Measurements from ENCODE around the gene ARL4D. TPM values are rescaled to one million over a fixed set of nuclear protein-coding genes. Genes with fewer than 3 reads are reported as not detected.

The ARL4D gene
- total RNA-seq, 2 experiments from 2014 or later: 2.2 to 3.4 TPM

DNA sequence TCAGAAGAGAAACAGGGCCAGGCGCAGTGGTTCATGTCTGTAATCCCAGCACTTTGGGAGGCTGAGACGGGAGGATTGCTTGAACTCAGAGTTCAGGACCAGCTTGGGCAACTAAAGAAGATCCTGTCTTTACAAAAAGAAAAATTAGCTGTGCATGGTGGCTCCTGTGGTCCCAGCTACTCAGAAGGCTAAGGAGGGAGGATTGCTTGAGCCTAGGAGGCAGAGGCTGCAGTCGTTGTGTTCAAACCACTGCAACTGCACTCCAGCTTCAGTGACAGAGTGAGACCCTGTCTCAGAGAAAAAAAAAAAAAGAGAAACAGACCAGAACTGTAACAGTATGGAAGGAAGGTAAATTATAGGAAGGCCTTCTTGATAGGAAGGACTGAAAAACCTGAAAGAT lies 10.3 kb downstream of the ARL4D start:
- no peaks in the 10 kb centered on the region for H3K36me3 Mint-ChIP-seq (ENCODE audit: low read depth)
- DNase-seq (no peak), ATAC-seq (no peak)
- no peaks in the 10 kb centered on the region for H3K4me1 Mint-ChIP-seq (ENCODE audit: low read depth)
- TF ChIP-seq, protein P1, sequence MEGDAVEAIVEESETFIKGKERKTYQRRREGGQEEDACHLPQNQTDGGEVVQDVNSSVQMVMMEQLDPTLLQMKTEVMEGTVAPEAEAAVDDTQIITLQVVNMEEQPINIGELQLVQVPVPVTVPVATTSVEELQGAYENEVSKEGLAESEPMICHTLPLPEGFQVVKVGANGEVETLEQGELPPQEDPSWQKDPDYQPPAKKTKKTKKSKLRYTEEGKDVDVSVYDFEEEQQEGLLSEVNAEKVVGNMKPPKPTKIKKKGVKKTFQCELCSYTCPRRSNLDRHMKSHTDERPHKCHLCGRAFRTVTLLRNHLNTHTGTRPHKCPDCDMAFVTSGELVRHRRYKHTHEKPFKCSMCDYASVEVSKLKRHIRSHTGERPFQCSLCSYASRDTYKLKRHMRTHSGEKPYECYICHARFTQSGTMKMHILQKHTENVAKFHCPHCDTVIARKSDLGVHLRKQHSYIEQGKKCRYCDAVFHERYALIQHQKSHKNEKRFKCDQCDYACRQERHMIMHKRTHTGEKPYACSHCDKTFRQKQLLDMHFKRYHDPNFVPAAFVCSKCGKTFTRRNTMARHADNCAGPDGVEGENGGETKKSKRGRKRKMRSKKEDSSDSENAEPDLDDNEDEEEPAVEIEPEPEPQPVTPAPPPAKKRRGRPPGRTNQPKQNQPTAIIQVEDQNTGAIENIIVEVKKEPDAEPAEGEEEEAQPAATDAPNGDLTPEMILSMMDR (IDR thresholded peaks at IDR 0.05): no peak
- POLR2A ChIA-PET: no interaction called here
- CTCF ChIA-PET: interaction anchor here (1.2 kb wide), 1 partner anchor 15 kb away, joined by 4 read pairs; no protein-coding TSS in a partner anchor
- H3K4me3 Mint-ChIP-seq: no peak overlapping the region
- H3K27me3 Mint-ChIP-seq: peaks cover 2% of the 10 kb centered on the region
- no peaks in the 10 kb centered on the region for H3K9me3 Mint-ChIP-seq
- H3K27ac Mint-ChIP-seq: no peak overlapping the region
- intact Hi-C loops (cut with micrococcal nuclease): no loop called here

DNA sequence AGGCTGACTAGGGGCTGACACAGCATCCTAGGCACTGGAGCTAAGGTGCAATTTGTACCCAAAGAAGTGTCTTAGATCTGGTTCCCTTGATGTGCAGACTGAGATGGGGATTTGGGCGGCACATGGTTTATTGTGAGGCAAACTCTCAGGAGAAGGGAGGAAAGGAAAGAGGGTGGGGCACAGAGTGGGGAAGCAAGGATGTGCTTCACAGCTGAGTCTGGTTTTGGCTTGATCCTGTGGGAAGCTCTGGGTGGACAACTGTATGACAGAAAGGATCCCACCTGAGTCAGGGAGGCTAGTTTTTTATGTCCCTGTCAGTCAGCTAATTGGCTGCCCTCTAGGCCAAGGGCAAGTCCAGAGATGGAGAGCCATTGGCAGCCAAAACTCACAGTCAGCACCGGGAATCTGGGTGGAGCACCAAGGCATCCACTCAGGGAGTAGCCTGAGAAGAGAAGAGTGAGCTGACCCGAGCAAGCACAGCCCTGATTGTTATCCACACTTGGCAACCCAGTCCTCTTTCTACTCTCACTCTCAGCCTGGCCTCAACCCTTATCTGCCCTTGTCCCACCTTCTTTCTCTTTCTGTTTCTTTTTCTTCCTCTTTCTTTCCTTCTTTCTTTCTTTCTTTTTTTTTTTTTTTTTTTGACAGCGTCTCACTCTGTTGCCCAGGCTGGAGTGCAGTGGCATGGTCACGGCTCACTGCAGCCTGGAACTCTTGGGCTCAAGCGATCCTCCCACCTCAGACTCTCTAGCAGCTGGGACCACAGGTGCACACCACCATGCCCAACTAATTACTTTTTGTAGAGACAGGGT lies 12.0 kb downstream of the ARL4D start:
- Mint-ChIP-seq H3K27me3 (peaks cover 2% of the 10 kb centered on the region), H3K36me3 (ENCODE audit: low read depth) (no peaks in the 10 kb centered on the region), H3K27ac (no peak overlapping the region), H3K4me1 (ENCODE audit: low read depth) (no peaks in the 10 kb centered on the region), H3K4me3 (no peak overlapping the region), H3K9me3 (no peaks in the 10 kb centered on the region)
- intact Hi-C loops (cut with micrococcal nuclease): no loop called here
- DNase-seq: no peak
- CTCF ChIA-PET: interaction anchor here (1.3 to 1.5 kb wide), 2 partner anchors 17 to 73 kb away, joined by 3 to 8 read pairs; partner anchors contain the start of gene DHX8
- TF ChIP-seq, protein P1 (IDR thresholded peaks at IDR 0.05): no peak
- POLR2A ChIA-PET: no interaction called here
- ATAC-seq: no peak

DNA sequence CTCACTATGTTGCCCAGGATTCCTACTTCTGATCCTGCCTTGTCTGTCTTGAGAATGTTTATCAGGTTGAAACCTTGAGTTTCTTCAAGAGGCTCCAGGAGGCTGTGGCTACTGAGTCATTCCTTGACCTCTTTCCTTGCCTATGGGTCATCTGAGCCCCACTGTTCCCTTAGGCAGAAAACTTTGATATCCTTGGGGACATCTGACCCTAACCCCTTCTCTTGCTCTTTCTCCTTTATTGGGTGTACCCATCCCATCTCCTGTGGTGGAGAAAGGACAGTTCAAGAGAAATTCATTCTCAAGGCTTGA lies 12.5 kb downstream of the ARL4D start:
- Mint-ChIP-seq H3K4me1 (ENCODE audit: low read depth) (no peaks in the 10 kb centered on the region), H3K36me3 (ENCODE audit: low read depth) (no peaks in the 10 kb centered on the region), H3K9me3 (no peaks in the 10 kb centered on the region), H3K27ac (no peak overlapping the region), H3K27me3 (peaks cover 2% of the 10 kb centered on the region), H3K4me3 (no peak overlapping the region)
- CTCF ChIA-PET: interaction anchor here (1.3 to 1.5 kb wide), 2 partner anchors 17 to 73 kb away, joined by 3 to 8 read pairs; partner anchors contain the start of gene DHX8
- intact Hi-C loops (cut with micrococcal nuclease): no loop called here
- POLR2A ChIA-PET: no interaction called here
- TF ChIP-seq, protein P1 (IDR thresholded peaks at IDR 0.05): no peak
- DNase-seq: no peak
- no peak for ATAC-seq

DNA sequence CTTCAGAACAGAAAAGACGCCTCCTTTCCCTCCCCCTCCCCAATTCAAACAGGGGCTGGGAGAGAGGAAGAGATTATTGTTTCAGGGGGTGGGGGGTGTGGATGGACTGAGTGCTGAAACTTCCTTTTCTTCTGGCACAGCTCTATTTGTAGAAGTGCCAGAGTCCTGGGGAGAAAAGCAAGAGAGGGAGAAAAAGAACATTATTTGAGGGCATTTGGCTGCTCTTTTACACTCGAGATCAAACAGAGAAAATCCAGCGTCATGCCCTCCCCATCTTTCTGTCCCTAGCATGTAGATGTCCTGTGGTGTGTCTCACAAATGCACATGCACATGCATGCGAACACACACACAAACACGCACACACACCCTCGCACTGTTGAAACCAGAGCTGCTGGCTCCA lies 13.0 kb downstream of the ARL4D start:
- POLR2A ChIA-PET: no interaction called here
- no peaks in the 10 kb centered on the region for H3K4me1 Mint-ChIP-seq (ENCODE audit: low read depth)
- intact Hi-C loops (cut with micrococcal nuclease): no loop called here
- CTCF ChIA-PET: interaction anchor here (2.8 kb wide), 1 partner anchor 17 kb away, joined by 11 read pairs; no protein-coding TSS in a partner anchor
- DNase-seq: no peak
- no peaks in the 10 kb centered on the region for H3K9me3 Mint-ChIP-seq
- no peak overlapping the region for H3K27ac Mint-ChIP-seq
- H3K27me3 Mint-ChIP-seq: peaks cover 7% of the 10 kb centered on the region
- no peak overlapping the region for H3K4me3 Mint-ChIP-seq
- TF ChIP-seq, protein P1 (IDR thresholded peaks at IDR 0.05): no peak
- no peaks in the 10 kb centered on the region for H3K36me3 Mint-ChIP-seq (ENCODE audit: low read depth)
- no peak for ATAC-seq

DNA sequence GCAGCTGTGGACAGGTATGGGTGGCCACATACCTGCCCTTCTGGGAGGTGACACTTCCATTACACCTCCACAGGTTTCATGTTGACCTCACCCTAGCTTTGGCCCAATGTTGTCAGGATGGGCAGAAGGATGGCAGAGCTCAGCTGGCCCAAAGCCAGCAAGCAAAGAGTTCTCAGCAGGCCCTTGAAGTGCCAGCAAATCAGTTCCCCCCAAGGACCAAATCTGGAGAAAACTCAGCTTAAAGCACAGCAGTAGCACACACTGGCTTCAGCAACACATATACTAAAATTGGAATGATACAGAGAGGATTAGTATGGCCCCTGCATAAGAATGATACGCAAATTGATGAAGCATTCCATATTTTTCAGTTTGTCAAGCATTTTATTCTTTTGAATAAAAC lies 13.4 kb downstream of the ARL4D start:
- no peaks in the 10 kb centered on the region for H3K4me1 Mint-ChIP-seq (ENCODE audit: low read depth)
- TF ChIP-seq, protein P1 (IDR thresholded peaks at IDR 0.05): no peak
- ATAC-seq: no peak
- intact Hi-C loops (cut with micrococcal nuclease): no loop called here
- ChIA-PET POLR2A (no interaction called here), CTCF (interaction anchor here (1.8 to 2.8 kb wide), 2 partner anchors 17 to 71 kb away, joined by 4 to 11 read pairs; no protein-coding TSS in a partner anchor)
- no peak overlapping the region for H3K4me3 Mint-ChIP-seq
- no peaks in the 10 kb centered on the region for H3K36me3 Mint-ChIP-seq (ENCODE audit: low read depth)
- H3K27ac Mint-ChIP-seq: no peak overlapping the region
- no peak for DNase-seq
- H3K9me3 Mint-ChIP-seq: no peaks in the 10 kb centered on the region
- H3K27me3 Mint-ChIP-seq: peaks cover 7% of the 10 kb centered on the region

All from activated CD8-positive, alpha-beta T cell treated with anti-CD3 and anti-CD28 coated beads for 36 hours (primary cell).